ENCODE measurements around the gene IGF2BP2. TPM values are rescaled to one million over a fixed set of nuclear protein-coding genes. Genes with fewer than 3 reads are reported as not detected.

The IGF2BP2 gene
- total and polyA plus RNA-seq, 2 of the 8 experiments (the other 6 are each of a cell fraction or from before 2014, with no cell fraction given), result 7.4 to 121 TPM

- Histone ChIP-seq H2BK5ac (ENCODE audit: low read depth, low read length) (no peak overlapping the region), H2AK5ac (ENCODE audit: low read depth, low read length) (no peak overlapping the region), H3K4me3 (ENCODE audit: extremely low read depth in 1 of 4, insufficient read depth in 2 of 4, low read depth in 3 of 4, low read length in 4 of 4) (no peak overlapping the region), H4K5ac (ENCODE audit: insufficient read length, low read depth, low read length) (no peak overlapping the region), H3K36me3 (ENCODE audit: control insufficient read depth in 2 of 4, insufficient read depth in 4 of 4, low read length in 3 of 4) (no peaks in the 10 kb centered on the region), H2BK15ac (ENCODE audit: low read length) (no peak overlapping the region), H3K4me2 (ENCODE audit: insufficient read depth in 1 of 2, low read depth in 2 of 2, low read length in 2 of 2) (no peak overlapping the region), H2BK120ac (replicated peaks; ENCODE audit: low read depth, low read length) (no peak overlapping the region), H3K9ac (replicated peaks in 1 of 4; ENCODE audit: extremely low read depth in 1 of 4, low read depth in 3 of 4, low read length in 3 of 4) (no peak overlapping the region), H4K91ac (replicated peaks; ENCODE audit: insufficient read length, low read length) (no peak overlapping the region), H3K27me3 (replicated peaks in 1 of 4; ENCODE audit: control insufficient read depth in 3 of 4, extremely low read depth in 1 of 4, insufficient read depth in 3 of 4, low read length in 3 of 4) (no peaks in the 10 kb centered on the region), H3K23me2 (ENCODE audit: low read depth, low read length) (no peaks in the 10 kb centered on the region), H3K14ac (ENCODE audit: insufficient read length) (no peak overlapping the region), H3K79me2 (ENCODE audit: control insufficient read depth in 1 of 2, insufficient read depth in 2 of 2, low read length in 2 of 2) (no peaks in the 10 kb centered on the region), H4K8ac (ENCODE audit: extremely low read depth, insufficient read depth, low read length) (no peak overlapping the region), H3K9me3 (ENCODE audit: insufficient read depth in 2 of 2, low read depth in 1 of 2, low read length in 1 of 2) (peaks cover 0 to 3% of the 10 kb centered on the region in 2 experiments; a peak in 1 of 4 replicates), H3K79me1 (ENCODE audit: low read depth, low read length) (no peaks in the 10 kb centered on the region), H2AFZ (ENCODE audit: low read length) (no peak overlapping the region), H3K27ac (ENCODE audit: low read depth, low read length) (no peak overlapping the region), H2BK20ac (ENCODE audit: low read length) (no peak overlapping the region), H4K20me1 (replicated peaks in 1 of 2; ENCODE audit: control insufficient read depth in 1 of 2, insufficient read depth in 2 of 2, low read length in 2 of 2) (no peaks in the 10 kb centered on the region), H2BK12ac (ENCODE audit: low read depth, low read length) (no peak overlapping the region), H3K56ac (replicated peaks; ENCODE audit: insufficient read length, low read depth, low read length) (no peak overlapping the region), H3K18ac (ENCODE audit: extremely low read depth, low read length) (no peak overlapping the region), H3K4me1 (replicated peaks in 1 of 4; ENCODE audit: control insufficient read depth in 3 of 4, insufficient read depth in 4 of 4, low read length in 3 of 4) (no peaks in the 10 kb centered on the region; a peak in 3 of 7 replicates), H3K23ac (ENCODE audit: insufficient read length) (no peak overlapping the region), H3K4ac (replicated peaks; ENCODE audit: insufficient read length, low read depth, low read length) (no peak overlapping the region)
- FAIRE-seq, result no peak
- TF ChIP-seq CREB1 (IDR thresholded peaks at IDR 0.05) (no peak), RNF2 (IDR thresholded peaks at IDR 0.05; ENCODE audit: borderline replicate concordance, low read depth, low read length, missing control alignments, poor library complexity, severe bottlenecking) (no peak)
- ChIA-PET CTCF (ENCODE audit: partially characterized antibody) (interaction anchor here (1.1 to 1.7 kb wide), 3 partner anchors 12 to 182 kb away, joined by 3 to 6 read pairs (median 3); no protein-coding TSS in a partner anchor), POLR2A (ENCODE audit: partially characterized antibody) (interaction anchor here (1.4 to 2.4 kb wide), 2 partner anchors 10 to 16 kb away, joined by 3 to 7 read pairs; no protein-coding TSS in a partner anchor)
- 94% methylated on average over 4 of the region's 4 CpGs; no CpG with 5 or more reads in 1 of the 2 experiments for WGBS, 2 experiments (ENCODE audit: extremely low coverage in 1 of 2, insufficient coverage in 1 of 2, insufficient read length in 1 of 2, insufficient replicate concordance in 2 of 2, low coverage in 1 of 2, low lambda C conversion rate in 2 of 2, missing lambda C conversion rate in 1 of 2)
- no peak for DNase-seq (ENCODE audit: low read depth in 1 of 2, low spot score in 2 of 2)
Measured at GRCh38 chr3:185842241-185842640, 17.4 kb upstream of the IGF2BP2 start.

All from H1 (cell line).